ENCODE data around the gene GMEB2. TPM values are rescaled to one million over a fixed set of nuclear protein-coding genes. Genes with fewer than 3 reads are reported as not detected.
"Not testable (repeated sequence)": the region's sequence is repeated elsewhere in the genome, so short reads cannot be mapped to it uniquely, and the experiment has no call there.

GMEB2 gene
- total RNA-seq, 6 donors from 2014 or later = 10.1 to 12.9 (median 12.4) TPM

DNA sequence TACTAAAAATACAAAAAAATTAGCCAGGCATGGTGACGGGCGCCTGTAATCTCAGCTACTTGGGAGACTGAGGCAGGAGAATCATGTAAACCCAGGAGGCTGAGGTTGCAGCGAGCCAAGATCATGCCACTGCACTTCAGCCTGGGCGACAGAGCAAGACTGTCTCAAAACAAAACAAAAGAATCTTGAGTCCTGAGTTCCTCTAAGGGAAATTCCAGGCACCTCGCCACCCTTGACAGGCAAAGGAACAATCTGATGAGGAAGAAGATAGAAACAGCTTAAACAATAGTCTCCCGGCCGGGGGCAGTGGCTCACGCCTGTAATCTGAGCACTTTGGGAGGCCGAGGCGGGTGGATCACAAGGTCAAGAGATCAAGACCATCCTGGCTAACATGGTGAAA lies 4.5 kb upstream of the GMEB2 start:
- TF ChIP-seq EP300 (IDR thresholded peaks at IDR 0.05) (peak in 1 of 4 donors; percentile 33), POLR2AphosphoS5 (IDR thresholded peaks at IDR 0.05) (peak in 1 of 2 donors; percentile 31)
- not testable (repeated sequence) for ATAC-seq (ENCODE audit: low FRiP score in 2 of 2); H3K9me3 ChIP-seq; H3K4me3 ChIP-seq; H3K36me3 ChIP-seq; DNase-seq; H3K27me3 ChIP-seq
- WGBS, 2 donors = 59 to 62% methylated on average over 10 of the region's 10 CpGs
- H3K4me1 ChIP-seq = peaks cover 18 to 61% (median 22%) of the 10 kb centered on the region in 4 donors
- peak overlapping the region; percentile 35 to 82 (median 66) for H3K27ac ChIP-seq

DNA sequence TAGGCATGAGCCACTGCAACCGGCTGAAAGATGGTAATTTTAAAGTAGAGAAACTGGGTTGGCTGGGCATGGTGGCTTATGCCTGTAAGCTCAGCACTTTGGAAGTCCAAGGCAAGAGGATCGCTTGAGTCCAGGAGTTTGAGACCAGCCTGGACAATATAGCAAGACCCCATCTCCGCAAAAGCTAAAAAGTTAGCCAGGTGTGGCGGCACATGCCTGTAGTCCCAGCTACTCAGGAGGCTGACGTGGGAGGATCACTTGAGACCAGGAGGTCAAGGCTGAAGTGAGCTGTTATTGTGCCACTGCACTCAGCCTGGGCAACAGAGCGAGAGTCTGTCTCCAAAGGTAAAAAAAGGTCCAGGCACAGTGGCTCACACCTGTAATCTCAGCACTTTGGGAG lies 4.1 kb upstream of the GMEB2 start:
- peaks cover 18 to 64% (median 22%) of the 10 kb centered on the region in 4 donors for H3K4me1 ChIP-seq
- H3K27ac ChIP-seq = peak overlapping the region; percentile 35 to 82 (median 66)
- H3K27me3 ChIP-seq; H3K36me3 ChIP-seq; DNase-seq; H3K4me3 ChIP-seq; H3K9me3 ChIP-seq; ATAC-seq (ENCODE audit: low FRiP score in 2 of 2): not testable (repeated sequence)
- WGBS, 2 donors = 89 to 98% methylated on average over 6 of the region's 6 CpGs

DNA sequence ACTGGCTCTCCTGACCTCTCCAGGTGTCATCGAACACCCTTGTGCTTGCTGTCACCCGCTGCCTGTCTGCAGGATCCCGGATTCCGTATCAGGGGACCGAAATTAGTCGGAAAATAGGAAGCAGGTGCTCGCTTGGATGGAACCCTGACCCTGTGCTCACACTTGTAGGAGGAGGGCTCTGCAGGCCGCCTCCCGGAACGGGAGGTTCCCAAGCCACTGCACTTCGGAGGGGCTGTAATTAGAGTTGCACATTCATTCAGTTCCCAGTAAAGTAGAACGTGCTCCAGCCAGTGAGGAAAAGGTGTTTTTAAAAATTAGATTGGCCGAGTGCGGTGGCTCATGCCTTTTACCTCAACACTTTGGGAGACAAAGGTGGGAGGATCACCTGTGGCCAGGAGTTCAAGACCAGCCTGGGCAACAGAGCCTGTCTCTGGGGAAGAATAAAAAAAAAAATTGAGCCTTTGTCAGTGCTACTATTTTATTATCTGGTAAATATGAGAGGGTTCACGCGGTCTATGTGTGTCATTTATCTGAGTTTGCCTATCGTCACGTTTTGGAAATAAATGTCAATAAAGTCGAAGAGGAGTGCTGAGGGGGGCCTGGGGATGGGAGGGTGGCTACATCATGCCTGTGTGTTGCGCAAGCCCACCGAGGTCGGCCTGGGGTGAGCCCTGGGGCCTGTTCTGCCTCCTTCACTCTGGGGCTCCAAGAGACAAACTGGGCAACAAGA lies 1.5 kb upstream of the GMEB2 start:
- Histone ChIP-seq H3K27me3 (no peaks in the 10 kb centered on the region), H3K4me3 (peak overlapping the region; percentile 83 to 100 (median 95)), H3K27ac (peak overlapping the region; percentile 95 to 99 (median 97)), H3K9me3 (no peaks in the 10 kb centered on the region), H3K4me1 (peaks cover 20 to 57% (median 25%) of the 10 kb centered on the region in 4 donors), H3K36me3 (no peaks in the 10 kb centered on the region)
- DNase-seq = peak in 1 of 2 donors; percentile 68
- WGBS, 2 donors = 24 to 40% methylated on average over 20 of the region's 22 CpGs
- ATAC-seq (ENCODE audit: low FRiP score in 2 of 2) = peak; percentile 68 to 78
- TF ChIP-seq POLR2A (IDR thresholded peaks at IDR 0.05) = peak in 1 of 4 donors; percentile 26
- peak in 1 of 2 donors; percentile 29 for TF ChIP-seq POLR2AphosphoS5 (IDR thresholded peaks at IDR 0.05)
- TF ChIP-seq EP300 (IDR thresholded peaks at IDR 0.05) = no peak
- TF ChIP-seq, protein P1, sequence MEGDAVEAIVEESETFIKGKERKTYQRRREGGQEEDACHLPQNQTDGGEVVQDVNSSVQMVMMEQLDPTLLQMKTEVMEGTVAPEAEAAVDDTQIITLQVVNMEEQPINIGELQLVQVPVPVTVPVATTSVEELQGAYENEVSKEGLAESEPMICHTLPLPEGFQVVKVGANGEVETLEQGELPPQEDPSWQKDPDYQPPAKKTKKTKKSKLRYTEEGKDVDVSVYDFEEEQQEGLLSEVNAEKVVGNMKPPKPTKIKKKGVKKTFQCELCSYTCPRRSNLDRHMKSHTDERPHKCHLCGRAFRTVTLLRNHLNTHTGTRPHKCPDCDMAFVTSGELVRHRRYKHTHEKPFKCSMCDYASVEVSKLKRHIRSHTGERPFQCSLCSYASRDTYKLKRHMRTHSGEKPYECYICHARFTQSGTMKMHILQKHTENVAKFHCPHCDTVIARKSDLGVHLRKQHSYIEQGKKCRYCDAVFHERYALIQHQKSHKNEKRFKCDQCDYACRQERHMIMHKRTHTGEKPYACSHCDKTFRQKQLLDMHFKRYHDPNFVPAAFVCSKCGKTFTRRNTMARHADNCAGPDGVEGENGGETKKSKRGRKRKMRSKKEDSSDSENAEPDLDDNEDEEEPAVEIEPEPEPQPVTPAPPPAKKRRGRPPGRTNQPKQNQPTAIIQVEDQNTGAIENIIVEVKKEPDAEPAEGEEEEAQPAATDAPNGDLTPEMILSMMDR (IDR thresholded peaks at IDR 0.05) = no peak

DNA sequence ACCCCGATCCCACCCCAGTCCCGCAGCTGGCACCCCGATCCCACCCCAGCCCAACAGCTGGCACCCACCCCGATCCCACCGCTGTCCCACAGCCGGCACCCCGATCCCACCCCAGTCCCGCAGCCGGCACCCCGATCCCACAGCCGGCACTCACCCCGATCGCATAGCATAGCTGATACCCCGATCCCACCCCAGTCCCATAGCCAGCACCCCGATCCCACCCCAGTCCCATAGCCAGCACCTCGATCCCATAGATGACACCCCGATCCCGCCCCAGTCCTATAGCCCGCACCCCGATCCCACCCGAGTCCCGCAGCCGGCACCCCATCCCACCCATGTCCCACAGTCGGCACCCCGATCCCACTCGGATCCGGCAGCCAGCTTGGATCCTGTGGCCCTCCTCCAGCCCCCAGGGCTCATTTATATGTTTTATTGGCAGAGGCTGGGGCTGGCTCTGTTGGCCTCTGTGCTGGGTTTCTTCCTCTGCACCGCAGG lies 897 bp upstream of the GMEB2 start:
- peak overlapping the region; percentile 83 to 100 (median 95) for H3K4me3 ChIP-seq
- no peaks in the 10 kb centered on the region for H3K27me3 ChIP-seq
- ATAC-seq (ENCODE audit: low FRiP score in 2 of 2) (peak in 1 of 2 donors; percentile 5), DNase-seq (peak in 1 of 2 donors; percentile 84)
- H3K36me3 ChIP-seq = peaks cover 0 to 5% (median 0%) of the 10 kb centered on the region in 4 donors
- H3K4me1 ChIP-seq = peaks cover 20 to 51% (median 24%) of the 10 kb centered on the region in 4 donors
- no peak for TF ChIP-seq POLR2AphosphoS5 (IDR thresholded peaks at IDR 0.05)
- TF ChIP-seq POLR2A (IDR thresholded peaks at IDR 0.05) = no peak
- no peak for TF ChIP-seq EP300 (IDR thresholded peaks at IDR 0.05)
- TF ChIP-seq, protein P1 (IDR thresholded peaks at IDR 0.05) = no peak
- 21 to 34% methylated on average over 7 to 24 of the region's 28 CpGs for WGBS, 2 donors
- peak overlapping the region; percentile 95 to 99 (median 97) for H3K27ac ChIP-seq
- H3K9me3 ChIP-seq = no peaks in the 10 kb centered on the region

DNA sequence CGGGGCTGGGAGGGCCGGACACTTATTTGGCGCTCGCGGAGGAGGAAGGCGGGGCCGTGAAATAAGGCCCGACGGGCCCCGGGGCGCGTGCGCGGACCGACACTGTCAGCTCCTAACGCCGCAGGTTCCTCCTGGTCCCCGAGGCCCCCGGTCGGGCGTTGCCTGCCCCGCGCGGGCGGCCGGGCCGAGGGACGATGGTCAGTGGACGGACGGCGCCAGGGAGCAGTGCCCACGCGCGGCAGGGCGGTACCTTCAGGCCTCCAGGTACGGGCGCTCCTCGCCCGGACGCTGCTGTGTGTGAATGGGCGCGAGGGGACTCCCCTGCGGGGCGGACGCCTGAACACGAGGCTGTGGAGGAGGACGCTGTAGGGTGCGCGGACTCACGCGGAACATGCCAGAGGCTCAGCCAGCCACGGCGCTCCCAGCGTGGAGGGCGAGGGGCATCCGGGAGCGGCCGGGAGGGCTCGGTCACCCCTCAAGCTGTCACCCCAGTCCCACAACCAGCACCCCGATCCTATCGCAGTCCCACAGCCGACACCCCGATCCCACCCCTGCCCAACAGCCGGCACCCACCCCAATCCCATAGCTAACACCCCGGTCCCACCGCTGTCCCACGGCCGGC lies 339 bp upstream of the GMEB2 start:
- H3K9me3 ChIP-seq = no peaks in the 10 kb centered on the region
- peaks cover 0 to 5% (median 0%) of the 10 kb centered on the region in 4 donors for H3K36me3 ChIP-seq
- peak overlapping the region; percentile 95 to 99 (median 97) for H3K27ac ChIP-seq
- H3K27me3 ChIP-seq = no peaks in the 10 kb centered on the region
- peak; percentile 94 to 100 for DNase-seq
- WGBS, 2 donors = 1 to 3% methylated on average over 8 to 48 of the region's 68 CpGs
- peaks cover 20 to 51% (median 24%) of the 10 kb centered on the region in 4 donors for H3K4me1 ChIP-seq
- peak overlapping the region; percentile 83 to 100 (median 95) for H3K4me3 ChIP-seq
- ATAC-seq (ENCODE audit: low FRiP score in 2 of 2) = peak; percentile 95
- no peak for TF ChIP-seq EP300 (IDR thresholded peaks at IDR 0.05)
- TF ChIP-seq, protein P1 (IDR thresholded peaks at IDR 0.05) = no peak
- peak in 3 of 4 donors; percentile 65 to 85 (median 84) for TF ChIP-seq POLR2A (IDR thresholded peaks at IDR 0.05)
- TF ChIP-seq POLR2AphosphoS5 (IDR thresholded peaks at IDR 0.05) = peak; percentile 83 to 91
